Measurements from ENCODE around the gene CPEB4.

The CPEB4 gene

DNA sequence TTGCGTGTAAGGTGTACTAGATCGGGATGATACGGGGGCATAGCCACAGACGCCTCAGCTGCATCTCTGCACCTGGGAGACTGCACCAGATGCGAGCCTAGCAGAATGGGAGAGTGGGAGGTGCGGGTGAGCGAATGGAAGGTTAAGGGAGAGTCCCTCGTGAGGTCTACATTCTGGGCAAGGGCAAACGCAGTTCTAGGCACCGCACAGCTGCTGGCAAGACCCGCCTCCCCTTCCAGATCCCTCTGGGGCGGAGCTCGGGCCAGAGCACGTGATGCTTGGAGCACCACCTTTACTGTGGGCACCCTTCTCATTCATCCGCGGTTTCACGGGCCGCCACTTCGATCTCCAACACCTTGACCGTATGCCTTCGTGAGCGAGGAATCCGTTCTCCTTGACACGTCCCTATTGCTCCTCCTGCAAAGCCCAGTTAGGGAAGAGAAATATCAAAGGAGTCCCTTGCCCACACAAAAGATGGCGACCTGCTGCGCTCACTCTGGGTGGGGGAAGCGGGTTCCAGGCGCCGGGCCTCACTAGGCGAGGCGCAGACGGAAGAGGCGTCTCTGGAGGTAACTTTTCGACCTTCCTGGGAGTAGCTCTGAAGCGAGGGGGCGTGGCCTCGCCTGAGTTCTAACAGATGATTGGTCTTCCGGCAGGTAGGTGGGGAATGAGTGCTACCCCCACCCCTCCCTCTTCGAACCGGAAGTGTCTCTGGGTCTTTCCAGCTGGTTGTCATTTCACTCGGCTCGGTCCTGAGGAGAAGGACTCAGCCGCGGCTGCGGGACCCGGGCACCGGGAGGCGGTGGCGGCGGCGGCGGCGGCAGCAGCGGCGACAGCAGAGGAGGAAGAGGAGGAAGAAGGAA lies at the start of gene CPEB4:
TSS of gene CPEB4 (plus strand) at position 740 of the 863 bp plus-strand sequence. CDS start 1,385 bp downstream, outside the sequence.
- H3K27me3 Mint-ChIP-seq = no peaks in the 10 kb centered on the region
- DNase-seq (ENCODE audit: low spot score in 2 of 2) (peak; percentile 88 to 95), ATAC-seq (ENCODE audit: low read depth) (peak; percentile 87)
- peak within 1 kb of the TSS; percentile 98 for H3K4me3 Mint-ChIP-seq
- peaks cover 52% of the 10 kb centered on the region for H3K4me1 Mint-ChIP-seq
- H3K27ac Mint-ChIP-seq = peak within 1 kb of the TSS; percentile 93
- no peaks in the 10 kb centered on the region for H3K9me3 Mint-ChIP-seq
- H3K36me3 Mint-ChIP-seq = peaks cover 3% of the 10 kb centered on the region

DNA sequence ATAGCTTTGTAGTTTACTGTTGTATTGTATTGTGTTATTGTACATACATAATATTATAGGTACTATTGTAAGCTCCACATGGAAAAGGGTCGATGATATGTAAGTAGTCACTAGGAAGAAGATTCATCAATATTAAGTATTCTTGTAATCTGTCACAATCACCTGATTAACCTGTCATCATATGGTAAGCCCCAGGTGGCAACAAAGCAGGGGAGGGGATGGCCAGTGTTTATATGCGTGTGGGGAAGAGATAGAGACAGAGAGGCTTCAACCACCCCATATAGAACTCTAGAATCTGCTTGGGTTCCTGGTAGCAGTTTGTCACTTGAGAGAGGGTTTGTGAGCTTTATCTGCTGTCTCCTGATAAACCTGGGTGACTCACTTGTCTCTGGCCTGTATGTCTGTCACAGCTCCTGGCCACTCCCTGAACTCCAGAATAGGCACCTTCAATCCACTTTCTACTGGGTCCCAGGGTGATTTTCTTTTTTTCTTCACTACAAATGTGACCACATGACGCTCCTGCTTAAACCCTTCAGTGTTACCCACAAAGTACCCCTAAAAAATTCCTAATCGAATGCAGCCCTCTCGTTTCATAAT lies 48.9 kb upstream of the CPEB4 start:
- no peaks in the 10 kb centered on the region for H3K27me3 Mint-ChIP-seq
- ATAC-seq (ENCODE audit: low read depth) (no peak), DNase-seq (ENCODE audit: low spot score in 2 of 2) (no peak)
- H3K36me3 Mint-ChIP-seq = peaks cover 2% of the 10 kb centered on the region
- no peaks in the 10 kb centered on the region for H3K9me3 Mint-ChIP-seq
- H3K4me3 Mint-ChIP-seq = no peak overlapping the region
- H3K27ac Mint-ChIP-seq = no peak overlapping the region
- peaks cover 10% of the 10 kb centered on the region for H3K4me1 Mint-ChIP-seq

DNA sequence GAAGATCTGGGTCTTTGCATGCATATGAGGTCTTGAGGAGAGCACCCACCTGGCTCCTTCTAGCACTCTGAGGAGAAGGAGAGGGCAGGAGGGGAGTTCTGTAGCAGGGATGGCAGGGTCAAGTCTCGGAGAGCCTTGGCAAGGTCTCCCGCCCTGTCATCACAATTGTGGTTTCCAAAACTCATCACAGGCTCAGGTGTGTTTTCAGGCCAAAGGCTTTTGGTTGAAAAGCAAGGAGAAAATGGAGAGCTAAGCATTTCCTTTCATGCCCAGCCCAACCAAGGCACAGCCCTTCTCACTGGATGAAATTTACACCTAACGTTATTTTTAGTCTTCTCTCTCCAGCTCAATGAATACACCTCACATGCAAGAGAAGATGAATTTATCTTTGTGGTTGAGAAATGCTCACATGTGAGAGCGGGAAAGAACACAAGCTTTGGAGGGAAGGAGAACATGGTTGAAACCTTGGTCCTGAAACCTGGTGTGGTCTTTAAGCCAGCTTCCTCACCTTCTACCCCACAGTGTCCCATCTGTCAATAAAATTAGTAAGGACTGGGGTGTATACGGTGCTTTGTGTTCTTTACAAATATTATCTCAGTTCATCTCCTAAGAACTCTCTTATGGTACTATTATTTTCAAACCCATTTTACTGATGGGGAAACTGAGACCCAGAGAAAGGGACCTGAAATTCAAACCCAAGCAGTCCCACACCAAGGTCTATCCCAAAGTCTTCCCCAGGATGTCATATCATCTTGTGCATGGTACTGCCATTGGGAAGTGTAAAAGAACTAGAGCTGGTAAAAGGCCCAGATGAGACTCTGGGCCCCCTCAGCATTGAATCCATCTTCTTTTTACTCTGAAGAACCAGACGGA lies 47.8 kb upstream of the CPEB4 start:
- H3K4me3 Mint-ChIP-seq = no peak overlapping the region
- H3K27me3 Mint-ChIP-seq = no peaks in the 10 kb centered on the region
- DNase-seq (ENCODE audit: low spot score in 2 of 2) (no peak), ATAC-seq (ENCODE audit: low read depth) (no peak)
- no peak overlapping the region for H3K27ac Mint-ChIP-seq
- H3K36me3 Mint-ChIP-seq = peaks cover 2% of the 10 kb centered on the region
- peaks cover 7% of the 10 kb centered on the region for H3K4me1 Mint-ChIP-seq
- no peaks in the 10 kb centered on the region for H3K9me3 Mint-ChIP-seq

- Mint-ChIP-seq H3K4me1 (peaks cover 4% of the 10 kb centered on the region), H3K4me3 (no peak overlapping the region), H3K27me3 (no peaks in the 10 kb centered on the region), H3K9me3 (no peaks in the 10 kb centered on the region), H3K36me3 (peaks cover 2% of the 10 kb centered on the region), H3K27ac (no peak overlapping the region)
- ATAC-seq (ENCODE audit: low read depth) = no peak
- no peak for DNase-seq (ENCODE audit: low spot score in 2 of 2)
Measured at GRCh38 chr5:173841710-173842109, 46.4 kb upstream of the CPEB4 start.

- no peak overlapping the region for H3K4me3 Mint-ChIP-seq
- ATAC-seq (ENCODE audit: low read depth) (no peak), DNase-seq (ENCODE audit: low spot score in 2 of 2) (no peak)
- H3K27me3 Mint-ChIP-seq = no peaks in the 10 kb centered on the region
- peaks cover 3% of the 10 kb centered on the region for H3K9me3 Mint-ChIP-seq
- peaks cover 9% of the 10 kb centered on the region for H3K4me1 Mint-ChIP-seq
- H3K27ac Mint-ChIP-seq = no peak overlapping the region
- peaks cover 2% of the 10 kb centered on the region for H3K36me3 Mint-ChIP-seq
Measured at GRCh38 chr5:173843794-173844193, 44.4 kb upstream of the CPEB4 start.

- Mint-ChIP-seq H3K27me3 (no peaks in the 10 kb centered on the region), H3K9me3 (peaks cover 3% of the 10 kb centered on the region), H3K27ac (no peak overlapping the region), H3K4me3 (no peak overlapping the region), H3K4me1 (peaks cover 5% of the 10 kb centered on the region), H3K36me3 (peaks cover 2% of the 10 kb centered on the region)
- no peak for DNase-seq (ENCODE audit: low spot score in 2 of 2)
- ATAC-seq (ENCODE audit: low read depth) = no peak
Measured at GRCh38 chr5:173845321-173845720, 42.8 kb upstream of the CPEB4 start.

DNA sequence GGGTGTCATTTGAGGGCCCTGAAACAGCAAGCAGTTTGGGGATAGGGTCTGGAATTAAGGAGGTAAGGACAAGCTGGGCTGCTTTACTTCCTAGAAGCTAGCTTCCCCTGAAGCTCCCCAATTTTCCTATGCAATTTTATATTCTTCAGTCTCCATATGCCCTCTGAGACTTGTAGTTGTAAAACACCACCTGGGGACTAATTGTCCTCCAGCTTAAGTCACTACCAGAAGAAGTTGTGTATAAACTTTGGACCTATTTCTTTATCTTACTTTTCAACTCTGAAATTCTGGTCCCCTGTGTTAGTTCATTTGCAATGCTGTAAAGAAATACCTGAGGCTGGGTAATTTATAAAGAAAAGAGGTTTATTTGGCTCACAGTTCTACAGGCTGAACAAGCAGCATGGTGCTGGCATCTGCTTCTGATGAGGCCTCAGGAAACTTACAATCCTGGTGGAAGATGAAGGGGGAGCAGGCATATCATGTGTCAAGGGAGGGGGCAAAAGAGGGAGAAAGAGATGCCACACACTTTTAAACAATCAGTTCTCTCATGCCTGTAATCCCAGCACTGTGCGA lies 41.1 kb upstream of the CPEB4 start:
- H3K36me3 Mint-ChIP-seq = peaks cover 2% of the 10 kb centered on the region
- no peak overlapping the region for H3K27ac Mint-ChIP-seq
- no peak for ATAC-seq (ENCODE audit: low read depth)
- no peaks in the 10 kb centered on the region for H3K27me3 Mint-ChIP-seq
- no peak for DNase-seq (ENCODE audit: low spot score in 2 of 2)
- no peak overlapping the region for H3K4me3 Mint-ChIP-seq
- peaks cover 3% of the 10 kb centered on the region for H3K9me3 Mint-ChIP-seq
- H3K4me1 Mint-ChIP-seq = peaks cover 7% of the 10 kb centered on the region

DNA sequence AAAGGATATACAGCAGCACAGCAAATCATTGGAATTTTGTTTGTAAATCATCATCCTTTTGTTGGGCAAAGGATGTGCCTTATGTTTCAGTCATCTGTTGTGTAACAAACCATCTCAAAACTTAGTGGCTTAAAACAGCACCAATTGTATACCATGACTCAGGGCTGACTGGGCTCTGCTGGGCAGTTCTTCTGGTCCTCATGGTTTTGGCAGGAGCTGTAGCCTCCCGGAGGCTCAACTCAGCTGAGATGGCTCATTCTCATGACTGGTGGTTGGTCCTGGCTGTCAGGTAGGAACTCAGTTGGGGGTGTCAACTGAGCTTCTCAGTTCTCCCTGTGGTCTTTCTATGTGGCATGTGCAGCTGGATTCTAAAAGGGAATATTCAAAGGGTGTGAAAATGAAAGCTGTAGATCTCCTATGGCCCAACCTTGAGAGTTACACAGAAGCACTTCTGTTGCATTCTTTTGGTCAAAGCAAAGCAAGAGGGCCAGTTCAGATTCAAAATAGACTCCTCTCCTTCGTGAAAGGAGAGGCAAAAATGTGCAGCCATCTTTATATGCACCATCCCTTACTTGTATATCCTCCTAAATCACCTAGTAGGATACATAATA lies 39.1 kb upstream of the CPEB4 start:
- Mint-ChIP-seq H3K9me3 (peaks cover 3% of the 10 kb centered on the region), H3K36me3 (peaks cover 2% of the 10 kb centered on the region), H3K27ac (no peak overlapping the region), H3K4me1 (peaks cover 12% of the 10 kb centered on the region), H3K27me3 (no peaks in the 10 kb centered on the region), H3K4me3 (no peak overlapping the region)
- DNase-seq (ENCODE audit: low spot score in 2 of 2) (no peak), ATAC-seq (ENCODE audit: low read depth) (no peak)

DNA sequence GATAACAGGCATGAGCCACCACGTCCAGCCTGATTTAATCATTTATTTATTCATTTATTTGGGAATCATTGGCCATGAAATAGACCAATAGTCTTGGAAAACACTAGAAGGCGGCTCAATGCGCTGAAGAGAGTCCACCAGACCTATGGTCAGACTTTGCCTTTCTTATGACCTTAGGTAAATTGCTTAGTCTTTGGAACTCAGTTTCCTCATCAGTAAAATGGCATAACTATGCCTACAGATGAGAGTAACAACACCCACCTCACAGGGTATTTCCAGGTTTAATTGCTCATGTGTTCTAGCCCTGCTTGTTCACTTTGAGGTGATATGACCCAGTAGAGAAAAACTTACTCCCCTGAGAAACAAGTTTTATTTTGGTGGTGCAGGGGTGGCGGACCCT lies 38.2 kb upstream of the CPEB4 start:
- H3K27me3 Mint-ChIP-seq = no peaks in the 10 kb centered on the region
- DNase-seq (ENCODE audit: low spot score in 2 of 2) (no peak), ATAC-seq (ENCODE audit: low read depth) (no peak)
- no peak overlapping the region for H3K4me3 Mint-ChIP-seq
- peaks cover 2% of the 10 kb centered on the region for H3K36me3 Mint-ChIP-seq
- H3K4me1 Mint-ChIP-seq = peaks cover 16% of the 10 kb centered on the region
- H3K27ac Mint-ChIP-seq = no peak overlapping the region
- H3K9me3 Mint-ChIP-seq = peaks cover 3% of the 10 kb centered on the region

- no peak for DNase-seq (ENCODE audit: low spot score in 2 of 2)
- Mint-ChIP-seq H3K9me3 (peaks cover 3% of the 10 kb centered on the region), H3K4me3 (no peak overlapping the region), H3K4me1 (peaks cover 20% of the 10 kb centered on the region), H3K27ac (no peak overlapping the region), H3K27me3 (no peaks in the 10 kb centered on the region), H3K36me3 (peaks cover 2% of the 10 kb centered on the region)
- no peak for ATAC-seq (ENCODE audit: low read depth)
Measured at GRCh38 chr5:173850659-173851058, 37.5 kb upstream of the CPEB4 start.

- ATAC-seq (ENCODE audit: low read depth) (no peak), DNase-seq (ENCODE audit: low spot score in 2 of 2) (no peak)
- Mint-ChIP-seq H3K27ac (no peak overlapping the region), H3K9me3 (peaks cover 3% of the 10 kb centered on the region), H3K27me3 (no peaks in the 10 kb centered on the region), H3K36me3 (peaks cover 2% of the 10 kb centered on the region), H3K4me3 (no peak overlapping the region), H3K4me1 (peaks cover 22% of the 10 kb centered on the region)
Measured at GRCh38 chr5:173851595-173852243, 36.4 kb upstream of the CPEB4 start.

DNA sequence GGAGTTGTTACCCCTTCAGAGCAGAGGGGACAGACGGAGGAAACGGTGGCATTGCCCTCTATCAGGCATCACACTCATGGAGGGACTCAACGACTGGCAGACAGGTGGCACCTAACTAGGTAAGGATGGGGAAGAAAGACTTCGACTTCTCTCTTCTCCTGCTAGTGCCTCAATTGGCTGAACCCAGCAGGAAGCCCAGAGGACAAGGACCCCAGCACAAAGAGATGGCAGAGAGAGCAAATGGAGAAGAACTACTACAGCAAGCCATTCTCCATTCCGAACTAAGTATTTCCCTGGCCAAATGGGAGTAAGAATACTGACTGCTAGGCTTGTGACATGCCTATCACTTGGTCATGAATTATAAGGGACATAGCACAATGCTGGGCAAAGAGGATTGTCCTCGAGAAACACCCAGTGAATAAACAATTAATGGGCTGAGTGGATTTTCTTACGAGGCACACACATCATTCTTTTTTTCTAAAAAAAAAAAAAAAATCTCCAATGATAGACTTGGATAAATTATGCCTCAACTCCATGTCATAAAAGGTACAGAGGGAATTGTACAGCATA lies 35.3 kb upstream of the CPEB4 start:
- Mint-ChIP-seq H3K36me3 (peaks cover 2% of the 10 kb centered on the region), H3K4me3 (no peak overlapping the region), H3K9me3 (peaks cover 3% of the 10 kb centered on the region), H3K27ac (no peak overlapping the region), H3K27me3 (no peaks in the 10 kb centered on the region), H3K4me1 (peaks cover 19% of the 10 kb centered on the region)
- DNase-seq (ENCODE audit: low spot score in 2 of 2) (no peak), ATAC-seq (ENCODE audit: low read depth) (no peak)
